ENCODE measurements around the gene CCDC63.

Gene CCDC63

GRCh38 chr12:110846615-110847566, at the start of gene CCDC63:
Gene CCDC63 (plus strand): TSS chr12:110846987. CDS start chr12:110852955, 5,968 bp downstream.
- DNase-seq (ENCODE audit: low read depth) = peak; percentile 7

- DNase-seq (ENCODE audit: low read depth) = no peak
Observed at GRCh38 chr12:110798461-110798860, 48.3 kb upstream of the CCDC63 start.

GRCh38 chr12:110802489-110802888, 44.3 kb upstream of the CCDC63 start:
- DNase-seq (ENCODE audit: low read depth) = no peak

GRCh38 chr12:110804406-110804805, 42.4 kb upstream of the CCDC63 start:
- no peak for DNase-seq (ENCODE audit: low read depth)

- no peak for DNase-seq (ENCODE audit: low read depth)
Observed at GRCh38 chr12:110807640-110808039, 39.1 kb upstream of the CCDC63 start.

GRCh38 chr12:110809149-110809548, 37.6 kb upstream of the CCDC63 start:
- DNase-seq (ENCODE audit: low read depth) = no peak

- no peak for DNase-seq (ENCODE audit: low read depth)
Observed at GRCh38 chr12:110811972-110812371, 34.8 kb upstream of the CCDC63 start.

- no peak for DNase-seq (ENCODE audit: low read depth)
Observed at GRCh38 chr12:110813285-110813684, 33.5 kb upstream of the CCDC63 start.

GRCh38 chr12:110813756-110814155, 33.0 kb upstream of the CCDC63 start:
- no peak for DNase-seq (ENCODE audit: low read depth)

- DNase-seq (ENCODE audit: low read depth) = no peak
Observed at GRCh38 chr12:110816248-110816647, 30.5 kb upstream of the CCDC63 start.

GRCh38 chr12:110816779-110817178, 30.0 kb upstream of the CCDC63 start:
- DNase-seq (ENCODE audit: low read depth) = no peak

- no peak for DNase-seq (ENCODE audit: low read depth)
Observed at GRCh38 chr12:110818511-110818910, 28.3 kb upstream of the CCDC63 start.

GRCh38 chr12:110819150-110819549, 27.6 kb upstream of the CCDC63 start:
- DNase-seq (ENCODE audit: low read depth) = no peak

- no peak for DNase-seq (ENCODE audit: low read depth)
Observed at GRCh38 chr12:110819646-110820045, 27.1 kb upstream of the CCDC63 start.

- no peak for DNase-seq (ENCODE audit: low read depth)
Observed at GRCh38 chr12:110821917-110822316, 24.9 kb upstream of the CCDC63 start.

GRCh38 chr12:110822821-110823415, 23.9 kb upstream of the CCDC63 start:
- DNase-seq (ENCODE audit: low read depth) = no peak

- no peak for DNase-seq (ENCODE audit: low read depth)
Observed at GRCh38 chr12:110824342-110824741, 22.4 kb upstream of the CCDC63 start.

- no peak for DNase-seq (ENCODE audit: low read depth)
Observed at GRCh38 chr12:110825530-110825929, 21.3 kb upstream of the CCDC63 start.

GRCh38 chr12:110826592-110827200, 20.1 kb upstream of the CCDC63 start:
- DNase-seq (ENCODE audit: low read depth) = peak; percentile 79

GRCh38 chr12:110829308-110829707, 17.5 kb upstream of the CCDC63 start:
- no peak for DNase-seq (ENCODE audit: low read depth)

- no peak for DNase-seq (ENCODE audit: low read depth)
Observed at GRCh38 chr12:110836291-110836690, 10.5 kb upstream of the CCDC63 start.

- DNase-seq (ENCODE audit: low read depth) = no peak
Observed at GRCh38 chr12:110841007-110841406, 5.8 kb upstream of the CCDC63 start.

GRCh38 chr12:110844131-110844530, 2.7 kb upstream of the CCDC63 start:
- DNase-seq (ENCODE audit: low read depth) = no peak
